ENCODE results near the gene IL17RD. TPM values are rescaled to one million over a fixed set of nuclear protein-coding genes. Genes with fewer than 3 reads are reported as not detected.

Gene IL17RD
- total and polyA plus RNA-seq, 2 experiments from 2014 or later, result 10.7 to 104 TPM

DNA sequence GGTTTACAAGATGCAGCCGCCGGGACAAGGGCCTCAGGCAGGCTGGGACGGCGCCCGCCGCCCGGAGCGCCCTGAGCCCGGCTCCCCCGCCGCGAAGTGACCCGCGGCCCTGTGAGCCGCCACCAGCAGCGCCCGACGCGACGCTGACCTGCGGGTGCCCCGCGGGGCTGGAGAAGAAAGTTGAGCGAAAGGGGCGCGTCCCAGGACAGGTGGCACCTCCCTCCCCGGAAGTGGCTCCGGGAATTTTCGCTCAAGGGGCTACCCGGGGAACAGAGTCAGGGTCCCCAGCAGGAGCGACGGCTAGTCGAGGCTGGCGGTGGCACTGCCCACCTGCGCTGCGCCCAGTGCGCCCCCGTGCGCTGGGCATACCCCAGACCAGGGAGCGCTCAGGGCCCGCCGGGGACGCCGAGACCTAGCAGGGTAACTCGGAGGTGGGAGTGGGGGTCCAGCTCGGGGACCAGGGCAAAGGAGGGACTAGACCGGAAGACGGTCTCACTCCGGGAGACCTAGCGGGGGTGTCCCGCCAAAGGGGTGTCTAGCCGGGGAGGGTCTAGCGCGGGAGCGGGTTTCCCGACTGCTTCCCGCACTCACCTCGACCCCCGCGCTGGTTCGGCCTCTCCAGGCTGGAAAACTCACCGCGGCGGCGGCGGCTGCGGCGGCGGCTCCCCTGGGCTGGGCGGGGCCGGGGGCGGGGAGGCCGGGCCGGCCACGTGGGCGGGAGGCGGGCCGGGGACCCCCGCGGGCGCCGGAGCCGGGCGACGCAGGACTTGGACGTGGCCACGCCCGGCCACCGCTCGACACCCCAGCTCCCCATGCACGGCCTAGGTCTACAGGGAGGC, 86.3 kb downstream of the IL17RD start (continued):
- TF ChIP-seq, protein P1, sequence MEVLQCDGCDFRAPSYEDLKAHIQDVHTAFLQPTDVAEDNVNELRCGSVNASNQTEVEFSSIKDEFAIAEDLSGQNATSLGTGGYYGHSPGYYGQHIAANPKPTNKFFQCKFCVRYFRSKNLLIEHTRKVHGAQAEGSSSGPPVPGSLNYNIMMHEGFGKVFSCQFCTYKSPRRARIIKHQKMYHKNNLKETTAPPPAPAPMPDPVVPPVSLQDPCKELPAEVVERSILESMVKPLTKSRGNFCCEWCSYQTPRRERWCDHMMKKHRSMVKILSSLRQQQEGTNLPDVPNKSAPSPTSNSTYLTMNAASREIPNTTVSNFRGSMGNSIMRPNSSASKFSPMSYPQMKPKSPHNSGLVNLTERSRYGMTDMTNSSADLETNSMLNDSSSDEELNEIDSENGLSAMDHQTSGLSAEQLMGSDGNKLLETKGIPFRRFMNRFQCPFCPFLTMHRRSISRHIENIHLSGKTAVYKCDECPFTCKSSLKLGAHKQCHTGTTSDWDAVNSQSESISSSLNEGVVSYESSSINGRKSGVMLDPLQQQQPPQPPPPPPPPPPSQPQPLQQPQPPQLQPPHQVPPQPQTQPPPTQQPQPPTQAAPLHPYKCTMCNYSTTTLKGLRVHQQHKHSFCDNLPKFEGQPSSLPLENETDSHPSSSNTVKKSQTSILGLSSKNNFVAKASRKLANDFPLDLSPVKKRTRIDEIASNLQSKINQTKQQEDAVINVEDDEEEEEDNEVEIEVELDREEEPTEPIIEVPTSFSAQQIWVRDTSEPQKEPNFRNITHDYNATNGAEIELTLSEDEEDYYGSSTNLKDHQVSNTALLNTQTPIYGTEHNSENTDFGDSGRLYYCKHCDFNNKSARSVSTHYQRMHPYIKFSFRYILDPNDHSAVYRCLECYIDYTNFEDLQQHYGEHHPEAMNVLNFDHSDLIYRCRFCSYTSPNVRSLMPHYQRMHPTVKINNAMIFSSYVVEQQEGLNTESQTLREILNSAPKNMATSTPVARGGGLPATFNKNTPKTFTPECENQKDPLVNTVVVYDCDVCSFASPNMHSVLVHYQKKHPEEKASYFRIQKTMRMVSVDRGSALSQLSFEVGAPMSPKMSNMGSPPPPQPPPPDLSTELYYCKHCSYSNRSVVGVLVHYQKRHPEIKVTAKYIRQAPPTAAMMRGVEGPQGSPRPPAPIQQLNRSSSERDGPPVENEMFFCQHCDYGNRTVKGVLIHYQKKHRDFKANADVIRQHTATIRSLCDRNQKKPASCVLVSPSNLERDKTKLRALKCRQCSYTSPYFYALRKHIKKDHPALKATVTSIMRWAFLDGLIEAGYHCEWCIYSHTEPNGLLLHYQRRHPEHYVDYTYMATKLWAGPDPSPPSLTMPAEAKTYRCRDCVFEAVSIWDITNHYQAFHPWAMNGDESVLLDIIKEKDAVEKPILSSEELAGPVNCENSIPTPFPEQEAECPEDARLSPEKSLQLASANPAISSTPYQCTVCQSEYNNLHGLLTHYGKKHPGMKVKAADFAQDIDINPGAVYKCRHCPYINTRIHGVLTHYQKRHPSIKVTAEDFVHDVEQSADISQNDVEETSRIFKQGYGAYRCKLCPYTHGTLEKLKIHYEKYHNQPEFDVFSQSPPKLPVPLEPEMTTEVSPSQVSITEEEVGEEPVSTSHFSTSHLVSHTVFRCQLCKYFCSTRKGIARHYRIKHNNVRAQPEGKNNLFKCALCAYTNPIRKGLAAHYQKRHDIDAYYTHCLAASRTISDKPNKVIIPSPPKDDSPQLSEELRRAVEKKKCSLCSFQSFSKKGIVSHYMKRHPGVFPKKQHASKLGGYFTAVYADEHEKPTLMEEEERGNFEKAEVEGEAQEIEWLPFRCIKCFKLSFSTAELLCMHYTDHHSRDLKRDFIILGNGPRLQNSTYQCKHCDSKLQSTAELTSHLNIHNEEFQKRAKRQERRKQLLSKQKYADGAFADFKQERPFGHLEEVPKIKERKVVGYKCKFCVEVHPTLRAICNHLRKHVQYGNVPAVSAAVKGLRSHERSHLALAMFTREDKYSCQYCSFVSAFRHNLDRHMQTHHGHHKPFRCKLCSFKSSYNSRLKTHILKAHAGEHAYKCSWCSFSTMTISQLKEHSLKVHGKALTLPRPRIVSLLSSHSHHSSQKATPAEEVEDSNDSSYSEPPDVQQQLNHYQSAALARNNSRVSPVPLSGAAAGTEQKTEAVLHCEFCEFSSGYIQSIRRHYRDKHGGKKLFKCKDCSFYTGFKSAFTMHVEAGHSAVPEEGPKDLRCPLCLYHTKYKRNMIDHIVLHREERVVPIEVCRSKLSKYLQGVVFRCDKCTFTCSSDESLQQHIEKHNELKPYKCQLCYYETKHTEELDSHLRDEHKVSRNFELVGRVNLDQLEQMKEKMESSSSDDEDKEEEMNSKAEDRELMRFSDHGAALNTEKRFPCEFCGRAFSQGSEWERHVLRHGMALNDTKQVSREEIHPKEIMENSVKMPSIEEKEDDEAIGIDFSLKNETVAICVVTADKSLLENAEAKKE (CRISPR knock-in tag; IDR thresholded peaks at IDR 0.05), result no peak
- no peak; the same call in 1 of the 2 replicates for TF ChIP-seq CREB1 (CRISPR knock-in tag; IDR thresholded peaks at IDR 0.05; ENCODE audit: low read depth)
- TF ChIP-seq, protein P2, sequence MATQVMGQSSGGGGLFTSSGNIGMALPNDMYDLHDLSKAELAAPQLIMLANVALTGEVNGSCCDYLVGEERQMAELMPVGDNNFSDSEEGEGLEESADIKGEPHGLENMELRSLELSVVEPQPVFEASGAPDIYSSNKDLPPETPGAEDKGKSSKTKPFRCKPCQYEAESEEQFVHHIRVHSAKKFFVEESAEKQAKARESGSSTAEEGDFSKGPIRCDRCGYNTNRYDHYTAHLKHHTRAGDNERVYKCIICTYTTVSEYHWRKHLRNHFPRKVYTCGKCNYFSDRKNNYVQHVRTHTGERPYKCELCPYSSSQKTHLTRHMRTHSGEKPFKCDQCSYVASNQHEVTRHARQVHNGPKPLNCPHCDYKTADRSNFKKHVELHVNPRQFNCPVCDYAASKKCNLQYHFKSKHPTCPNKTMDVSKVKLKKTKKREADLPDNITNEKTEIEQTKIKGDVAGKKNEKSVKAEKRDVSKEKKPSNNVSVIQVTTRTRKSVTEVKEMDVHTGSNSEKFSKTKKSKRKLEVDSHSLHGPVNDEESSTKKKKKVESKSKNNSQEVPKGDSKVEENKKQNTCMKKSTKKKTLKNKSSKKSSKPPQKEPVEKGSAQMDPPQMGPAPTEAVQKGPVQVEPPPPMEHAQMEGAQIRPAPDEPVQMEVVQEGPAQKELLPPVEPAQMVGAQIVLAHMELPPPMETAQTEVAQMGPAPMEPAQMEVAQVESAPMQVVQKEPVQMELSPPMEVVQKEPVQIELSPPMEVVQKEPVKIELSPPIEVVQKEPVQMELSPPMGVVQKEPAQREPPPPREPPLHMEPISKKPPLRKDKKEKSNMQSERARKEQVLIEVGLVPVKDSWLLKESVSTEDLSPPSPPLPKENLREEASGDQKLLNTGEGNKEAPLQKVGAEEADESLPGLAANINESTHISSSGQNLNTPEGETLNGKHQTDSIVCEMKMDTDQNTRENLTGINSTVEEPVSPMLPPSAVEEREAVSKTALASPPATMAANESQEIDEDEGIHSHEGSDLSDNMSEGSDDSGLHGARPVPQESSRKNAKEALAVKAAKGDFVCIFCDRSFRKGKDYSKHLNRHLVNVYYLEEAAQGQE (IDR thresholded peaks at IDR 0.05; ENCODE audit: unreplicated experiment), result no peak

DNA sequence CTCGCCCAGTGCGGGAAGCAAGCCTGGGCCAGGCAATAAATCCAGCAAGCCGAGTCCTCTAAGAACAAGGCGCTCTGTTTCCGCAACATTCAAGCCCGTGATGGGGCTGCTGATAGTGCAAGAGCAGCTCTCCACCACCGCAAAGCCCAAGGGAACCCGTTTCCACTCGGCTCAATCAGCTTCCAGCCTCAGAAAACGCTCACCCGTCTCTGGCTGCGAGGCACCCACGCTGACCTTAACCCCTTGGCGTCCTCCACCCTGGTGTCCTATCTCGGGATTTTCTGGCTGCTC, 86.9 kb downstream of the IL17RD start:
- peak; percentile 73 for DNase-seq (ENCODE audit: low spot score)
- H3K4me1 Mint-ChIP-seq, result peaks cover 10% of the 10 kb centered on the region
- no peak for TF ChIP-seq STAT1 (IDR thresholded peaks at IDR 0.05; ENCODE audit: unreplicated experiment)
- no peak for TF ChIP-seq CREB1 (CRISPR knock-in tag; IDR thresholded peaks at IDR 0.05; ENCODE audit: low read depth)
- TF ChIP-seq, protein P3, sequence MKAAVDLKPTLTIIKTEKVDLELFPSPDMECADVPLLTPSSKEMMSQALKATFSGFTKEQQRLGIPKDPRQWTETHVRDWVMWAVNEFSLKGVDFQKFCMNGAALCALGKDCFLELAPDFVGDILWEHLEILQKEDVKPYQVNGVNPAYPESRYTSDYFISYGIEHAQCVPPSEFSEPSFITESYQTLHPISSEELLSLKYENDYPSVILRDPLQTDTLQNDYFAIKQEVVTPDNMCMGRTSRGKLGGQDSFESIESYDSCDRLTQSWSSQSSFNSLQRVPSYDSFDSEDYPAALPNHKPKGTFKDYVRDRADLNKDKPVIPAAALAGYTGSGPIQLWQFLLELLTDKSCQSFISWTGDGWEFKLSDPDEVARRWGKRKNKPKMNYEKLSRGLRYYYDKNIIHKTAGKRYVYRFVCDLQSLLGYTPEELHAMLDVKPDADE (IDR thresholded peaks at IDR 0.05), result no peak
- no peak for TF ChIP-seq EZH2 (IDR thresholded peaks at IDR 0.05; ENCODE audit: low read depth, unreplicated experiment)
- TF ChIP-seq POLR2AphosphoS5 (IDR thresholded peaks at IDR 0.05; ENCODE audit: low read depth), result no peak
- TF ChIP-seq NANOG (IDR thresholded peaks at IDR 0.05; ENCODE audit: borderline replicate concordance), result no peak
- TF ChIP-seq, protein P2 (IDR thresholded peaks at IDR 0.05; ENCODE audit: unreplicated experiment), result no peak
- TF ChIP-seq ZNF114 (CRISPR knock-in tag; IDR thresholded peaks at IDR 0.05), result no peak

More for the DNA sequence above, 86.9 kb downstream of the IL17RD start:
- peaks cover 8% of the 10 kb centered on the region for H4K20me1 ChIP-seq (replicated peaks; ENCODE audit: insufficient read depth)
- H3K36me3 ChIP-seq (ENCODE audit: insufficient read depth), result no peaks in the 10 kb centered on the region
- no peak overlapping the region for H3K27ac Mint-ChIP-seq
- H3K4me3 Mint-ChIP-seq, result peak overlapping the region; percentile 74
- H3K27me3 ChIP-seq (ENCODE audit: insufficient read depth), result peaks cover 26% of the 10 kb centered on the region
- no peak overlapping the region for H3K27ac ChIP-seq (ENCODE audit: low read depth)
- no peaks in the 10 kb centered on the region; the same call in 2 of the 3 replicates for H3K9me3 Mint-ChIP-seq
- H2AFZ ChIP-seq, result peak overlapping the region; percentile 90
- peak overlapping the region; percentile 93 for H3K4me3 ChIP-seq
- ATAC-seq, result peak; percentile 41
- H3K79me2 ChIP-seq (replicated peaks; ENCODE audit: insufficient read depth), result no peaks in the 10 kb centered on the region
- H3F3A ChIP-seq (replicated peaks; ENCODE audit: low read depth), result 0 out of 2 replicates have a peak, but pooled peaks cover 3% of the 10 kb centered on the region
- no peaks in the 10 kb centered on the region for H3K9me2 ChIP-seq (ENCODE audit: insufficient read depth)
- H3K4me2 ChIP-seq, result peak overlapping the region; percentile 96
- peaks cover 26% of the 10 kb centered on the region for H3K27me3 Mint-ChIP-seq (ENCODE audit: insufficient read depth, low read depth, poor library complexity)
- peaks cover 9% of the 10 kb centered on the region for H3K4me1 ChIP-seq (ENCODE audit: insufficient read depth)
- no peaks in the 10 kb centered on the region for H3K36me3 Mint-ChIP-seq (ENCODE audit: low read depth)
